ENCODE data around the gene EP400.

Gene EP400

DNA sequence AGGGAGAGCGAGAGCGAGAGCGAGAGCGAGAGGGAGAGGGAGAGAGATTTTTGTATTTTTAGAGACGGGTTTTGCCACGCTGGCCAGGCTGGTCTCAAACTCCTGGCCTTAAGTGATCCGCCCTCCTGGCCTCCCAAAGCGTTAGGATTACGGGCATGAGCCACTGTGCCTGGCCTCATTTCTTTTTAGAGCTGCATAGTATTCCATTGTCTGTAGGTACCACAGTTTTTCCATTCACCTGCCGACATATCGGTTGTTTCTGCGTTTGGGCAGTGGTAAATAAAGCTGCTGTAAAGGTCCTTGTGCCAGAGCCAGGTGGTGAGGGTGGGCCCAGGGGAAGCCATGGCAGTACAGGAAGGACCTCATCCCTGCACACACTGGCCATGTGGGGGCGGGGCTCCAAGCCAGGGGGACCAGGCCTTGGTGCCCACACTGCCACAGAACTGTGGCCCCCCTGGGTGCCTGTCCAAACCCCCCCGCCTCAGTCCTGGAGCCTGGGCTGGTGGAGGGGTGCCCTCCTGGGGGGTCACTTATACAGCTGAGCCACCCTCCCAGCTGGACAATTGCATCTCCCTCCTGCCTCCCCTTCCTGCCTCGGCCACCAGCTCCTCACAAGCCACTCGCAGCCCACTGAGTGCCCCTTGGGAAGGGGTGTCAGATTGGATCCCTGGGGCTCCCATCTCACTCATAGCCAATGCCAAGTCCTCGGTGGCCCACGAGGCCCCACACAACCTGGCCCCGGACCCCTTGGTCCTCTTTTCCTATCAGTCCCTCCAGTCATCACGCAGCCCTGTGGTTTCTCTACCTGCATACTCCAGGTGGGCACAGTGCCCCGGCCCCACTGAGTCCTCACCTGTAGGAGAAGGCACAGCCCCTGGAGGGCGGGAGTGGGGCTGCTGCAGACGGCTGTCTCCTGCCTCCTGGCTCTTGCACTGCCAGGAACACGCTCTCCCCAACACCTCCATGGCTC is 22.3 kb upstream of the EP400 start:
- DNase-seq (ENCODE audit: low read depth), result no peak

DNA sequence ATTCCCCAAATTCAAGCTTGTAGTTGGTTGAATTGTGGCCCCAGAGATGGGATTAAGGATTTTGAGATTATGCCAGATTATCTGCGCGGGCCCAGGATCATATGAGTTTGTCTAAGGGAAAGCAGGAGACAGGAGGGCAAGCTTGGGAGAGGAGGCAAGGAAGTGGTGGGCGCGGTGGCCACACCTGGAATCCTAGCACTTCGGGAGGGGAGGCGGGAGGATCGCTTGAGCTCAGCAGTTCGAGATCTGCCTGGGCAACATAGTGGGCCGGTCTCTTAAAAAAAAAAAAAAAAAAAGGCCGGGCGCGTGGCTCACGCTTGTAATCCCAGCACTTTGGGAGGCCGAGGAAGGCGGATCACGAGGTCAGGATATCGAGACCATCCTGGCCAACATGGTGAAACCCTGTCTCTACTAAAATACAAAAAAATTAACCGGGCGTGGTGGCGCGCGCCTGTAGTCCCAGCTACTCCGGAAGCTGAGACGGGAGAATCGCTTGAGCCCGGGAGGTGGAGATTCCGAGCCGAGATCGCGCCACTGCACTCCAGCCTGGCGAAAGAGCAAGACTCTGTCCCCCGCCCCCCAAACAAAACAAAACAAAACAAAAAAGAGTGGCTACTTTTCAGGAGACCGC is 21.5 kb upstream of the EP400 start:
- no peak for DNase-seq (ENCODE audit: low read depth)

DNA sequence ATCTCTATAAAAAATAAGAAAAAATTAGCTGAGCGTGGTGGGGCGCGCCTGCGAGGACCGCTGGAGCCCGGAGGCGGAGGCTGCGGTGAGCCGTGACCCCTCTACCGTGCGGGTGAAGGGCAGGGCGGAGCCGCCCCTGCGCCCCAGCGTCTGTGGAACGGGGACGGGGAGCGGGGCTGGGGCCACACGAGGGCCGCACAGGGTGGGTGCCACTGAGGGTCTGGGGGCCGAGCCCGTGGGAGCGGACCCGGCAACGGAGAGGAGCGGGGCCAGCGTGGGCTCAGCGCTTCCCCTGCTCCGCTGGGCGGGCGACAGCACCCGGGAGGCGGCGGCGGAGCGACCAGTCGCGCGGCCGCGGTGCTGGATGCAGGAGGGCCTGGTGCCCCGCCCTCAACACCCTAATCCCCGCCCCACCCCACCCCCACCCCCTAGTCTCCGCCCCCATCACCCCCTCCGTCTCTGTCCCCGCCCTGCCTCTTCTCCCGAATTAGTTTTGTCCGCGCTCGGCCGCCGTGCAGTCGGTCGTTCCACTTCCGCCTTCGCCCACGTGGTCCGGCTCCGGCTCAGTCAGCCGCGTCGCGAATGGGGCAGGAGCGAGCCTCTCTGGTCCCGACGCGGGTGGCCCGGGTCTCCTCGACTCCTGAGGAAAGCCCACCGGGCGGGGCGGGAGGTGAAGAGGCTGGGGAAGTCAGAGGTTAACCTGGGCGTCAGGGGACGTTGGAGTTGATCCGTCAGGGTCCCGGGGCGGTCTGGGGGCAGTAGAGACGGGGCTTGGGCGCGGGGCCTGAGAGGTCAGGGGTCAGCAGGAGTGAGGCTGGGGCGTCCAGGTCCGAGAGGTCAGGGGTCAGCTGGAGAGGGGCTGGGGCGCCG is 20.8 kb upstream of the EP400 start, which contains the start of gene PUS1:
PUS1 (plus strand) TSS at position 566 of the 870 bp plus-strand sequence. CDS start 447 bp downstream, outside the sequence.
- peak; percentile 94 for DNase-seq (ENCODE audit: low read depth)

DNA sequence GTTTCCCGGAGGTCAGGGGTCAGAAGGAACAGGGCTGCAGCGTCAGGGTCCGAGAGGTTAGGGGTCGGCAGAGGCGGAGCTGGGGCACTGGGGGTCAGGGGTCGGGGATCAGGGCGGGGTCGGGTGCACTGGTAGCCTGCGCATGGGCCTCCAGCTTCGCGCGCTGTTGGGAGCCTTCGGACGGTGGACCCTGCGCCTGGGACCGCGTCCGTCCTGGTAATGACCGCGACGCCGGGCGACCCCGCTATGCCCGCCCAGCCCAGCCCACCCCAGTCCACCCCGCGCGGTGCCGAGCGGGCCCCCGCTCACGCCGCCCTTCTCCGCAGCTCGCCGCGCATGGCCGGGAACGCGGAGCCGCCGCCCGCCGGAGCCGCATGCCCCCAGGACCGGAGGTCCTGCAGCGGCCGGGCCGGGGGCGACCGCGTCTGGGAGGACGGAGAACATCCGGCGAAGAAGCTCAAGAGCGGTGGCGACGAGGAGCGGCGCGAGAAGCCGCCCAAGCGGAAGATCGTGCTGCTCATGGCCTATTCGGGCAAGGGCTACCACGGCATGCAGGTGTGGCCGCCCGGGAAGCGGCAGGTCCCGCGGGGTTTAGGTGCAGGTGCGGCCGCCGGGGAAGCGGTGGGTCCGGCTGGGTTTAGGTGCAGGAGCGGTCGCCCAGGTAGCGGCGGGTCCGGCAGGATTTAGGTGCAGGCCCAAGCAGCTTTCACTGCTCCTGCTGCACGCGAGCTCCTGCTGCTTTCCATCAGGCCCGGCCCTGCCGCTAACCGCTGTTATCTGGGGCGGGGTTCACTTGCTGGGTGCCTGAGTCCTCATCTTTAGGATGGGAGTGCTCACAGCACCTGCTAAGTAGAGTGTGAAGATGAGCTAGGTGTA is 19.9 kb upstream of the EP400 start:
- DNase-seq (ENCODE audit: low read depth), result peak; percentile 38

DNA sequence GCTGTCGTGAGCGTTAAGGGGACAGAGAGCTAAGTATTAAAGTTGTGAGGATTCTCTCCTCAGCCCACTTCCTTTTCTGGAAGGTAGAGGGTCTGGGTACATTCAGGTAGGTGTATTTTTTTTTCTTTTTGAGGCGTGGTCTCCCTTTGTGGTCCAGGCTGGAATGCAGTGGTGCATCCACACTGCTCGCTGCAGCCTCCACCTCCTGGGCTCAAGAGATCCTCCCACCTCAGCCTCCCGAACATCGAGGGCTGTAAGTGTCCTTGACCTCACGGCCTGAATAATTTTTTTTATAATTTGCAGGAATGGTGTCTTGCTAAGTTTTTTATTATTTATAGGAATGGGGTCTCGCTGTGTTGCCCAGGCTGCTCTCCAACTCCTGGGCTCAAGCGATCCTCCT is 19.2 kb upstream of the EP400 start:
- DNase-seq (ENCODE audit: low read depth), result no peak

DNA sequence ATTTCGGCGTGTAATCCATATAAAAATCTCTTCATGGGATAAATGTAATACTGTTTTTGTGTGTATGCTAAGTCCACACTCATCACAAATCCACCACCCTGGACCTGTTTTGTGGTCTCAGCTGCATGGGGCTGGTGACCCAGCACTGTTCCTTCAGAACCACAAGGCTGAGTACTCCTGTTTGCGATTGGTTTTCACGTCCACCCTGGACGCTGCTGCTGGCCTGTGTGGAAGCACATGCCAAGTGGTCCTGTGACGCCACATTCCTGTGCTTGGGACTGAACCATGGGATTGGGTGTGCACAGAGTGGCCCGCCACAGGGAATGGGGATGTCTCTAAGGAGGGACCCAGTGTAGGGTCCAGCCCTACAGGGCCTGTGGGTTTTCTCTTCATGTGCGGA is 16.4 kb upstream of the EP400 start:
- no peak for DNase-seq (ENCODE audit: low read depth)

DNA sequence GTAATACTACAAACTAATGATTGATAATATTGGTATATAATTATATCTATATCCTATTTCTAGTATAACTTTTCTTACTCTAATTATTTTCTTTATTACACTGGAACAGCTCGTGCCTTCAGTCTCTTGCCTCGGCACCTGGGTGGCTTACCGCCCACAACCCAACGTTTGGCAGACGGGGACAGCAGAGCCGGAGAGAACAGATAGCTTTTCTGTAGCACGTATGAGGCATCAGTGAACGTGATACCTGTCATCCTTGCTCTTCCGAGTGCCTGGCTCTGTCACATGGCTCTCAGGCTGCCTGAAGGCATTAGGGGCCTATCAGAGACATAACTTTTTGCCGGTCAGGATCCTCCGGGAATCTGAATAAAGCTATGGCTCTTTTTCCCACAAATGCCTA is 15.2 kb upstream of the EP400 start:
- DNase-seq (ENCODE audit: low read depth), result no peak

DNA sequence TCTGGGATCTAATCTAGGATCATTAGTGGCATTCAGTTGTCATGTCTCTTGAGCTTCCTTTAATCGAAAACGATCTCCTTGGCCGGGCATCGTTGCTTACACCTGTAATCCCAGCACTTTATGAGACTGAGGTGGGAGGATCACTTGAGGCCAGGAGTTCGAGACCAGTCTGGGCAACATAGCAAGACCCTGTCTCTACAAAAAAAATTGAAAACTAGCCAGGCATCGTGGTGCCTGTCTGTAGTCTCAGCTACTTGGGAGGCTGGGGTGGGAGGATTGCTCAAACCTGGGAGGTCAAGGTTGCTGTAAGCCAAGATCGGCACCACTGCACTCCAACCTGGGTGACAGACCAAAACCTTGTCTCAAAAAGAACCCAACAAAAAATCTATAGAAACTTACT is 11.7 kb upstream of the EP400 start:
- no peak for DNase-seq (ENCODE audit: low read depth)

DNA sequence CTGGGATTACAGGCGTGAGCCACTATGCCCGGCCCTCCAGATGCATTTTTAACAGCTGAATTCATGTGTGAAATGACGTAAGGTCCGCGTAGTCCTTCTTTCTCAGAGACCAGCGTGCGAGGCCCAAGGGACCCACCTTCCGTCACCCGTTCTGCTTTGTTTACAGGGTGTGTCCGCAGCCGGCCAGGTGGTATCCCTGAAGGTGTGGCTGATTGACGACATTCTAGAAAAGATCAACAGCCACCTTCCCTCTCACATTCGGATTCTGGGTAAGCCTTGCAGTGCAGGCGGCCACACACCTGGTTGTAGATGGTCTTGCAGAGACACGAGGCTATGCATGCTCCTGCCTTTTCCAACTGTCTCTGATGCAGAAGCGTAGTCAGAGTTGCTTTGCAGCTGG is 10.7 kb upstream of the EP400 start:
- DNase-seq (ENCODE audit: low read depth), result no peak

DNA sequence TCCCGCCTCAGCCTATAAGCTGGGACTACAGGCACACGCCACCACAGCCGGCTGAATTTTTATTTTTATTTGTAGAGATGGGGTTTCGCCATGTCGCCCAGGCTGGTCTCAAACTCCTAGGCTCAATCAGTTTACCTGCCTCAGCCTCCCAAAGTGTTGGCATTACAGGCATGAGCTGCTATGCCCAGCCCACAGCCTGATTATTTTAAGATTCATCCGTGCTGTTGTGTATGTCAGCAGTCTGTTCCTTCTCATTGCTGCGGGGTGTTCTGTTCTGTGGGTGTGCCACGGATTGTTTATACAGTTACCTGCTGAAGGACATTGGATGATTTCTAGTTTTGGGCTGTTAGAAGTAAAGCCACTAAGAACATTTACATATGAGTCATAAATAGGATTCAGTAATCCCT is 9.6 kb upstream of the EP400 start:
- peak; percentile 22 for DNase-seq (ENCODE audit: low read depth)

DNA sequence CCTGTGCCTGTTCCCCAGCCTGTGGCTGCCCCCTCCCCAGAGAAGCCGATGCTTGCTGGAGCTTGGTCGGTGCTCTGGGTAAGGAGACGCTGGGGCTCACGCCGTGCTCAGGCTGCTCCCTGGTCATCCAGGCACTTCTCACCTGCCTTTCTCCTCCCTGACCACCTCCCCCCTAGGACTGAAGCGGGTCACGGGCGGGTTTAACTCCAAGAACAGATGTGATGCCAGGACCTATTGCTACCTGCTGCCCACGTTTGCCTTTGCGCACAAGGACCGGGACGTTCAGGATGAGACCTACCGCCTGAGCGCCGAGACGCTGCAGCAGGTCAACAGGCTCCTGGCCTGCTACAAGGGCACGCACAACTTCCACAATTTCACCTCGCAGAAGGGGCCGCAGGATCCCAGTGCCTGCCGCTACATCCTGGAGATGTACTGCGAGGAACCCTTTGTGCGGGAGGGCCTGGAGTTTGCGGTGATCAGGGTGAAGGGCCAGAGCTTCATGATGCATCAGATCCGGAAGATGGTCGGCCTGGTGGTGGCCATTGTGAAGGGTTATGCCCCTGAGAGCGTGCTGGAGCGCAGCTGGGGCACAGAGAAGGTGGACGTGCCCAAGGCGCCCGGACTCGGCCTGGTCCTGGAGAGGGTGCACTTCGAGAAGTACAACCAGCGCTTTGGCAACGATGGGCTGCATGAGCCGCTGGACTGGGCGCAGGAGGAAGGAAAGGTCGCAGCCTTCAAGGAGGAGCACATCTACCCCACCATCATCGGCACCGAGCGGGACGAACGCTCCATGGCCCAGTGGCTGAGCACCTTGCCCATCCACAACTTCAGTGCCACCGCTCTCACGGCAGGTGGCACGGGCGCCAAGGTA is 8.4 kb upstream of the EP400 start:
- DNase-seq (ENCODE audit: low read depth), result no peak

DNA sequence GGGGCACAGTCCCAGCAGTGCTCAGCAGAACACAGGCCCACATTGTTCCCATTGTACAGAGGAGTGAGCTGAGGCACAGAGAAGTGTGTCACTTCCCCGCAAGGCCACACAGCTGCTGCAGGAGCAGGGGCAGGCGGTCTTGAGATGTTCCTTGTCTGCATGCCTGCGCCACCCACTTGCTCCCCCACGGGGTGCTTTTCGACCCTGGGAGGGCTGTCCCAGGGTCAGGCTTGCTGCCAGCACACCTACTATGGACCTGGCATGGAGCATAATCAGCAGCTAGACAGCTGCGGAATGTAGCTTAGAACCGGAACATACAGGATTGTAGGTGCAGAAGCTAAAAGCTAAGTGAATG is 7.8 kb upstream of the EP400 start:
- DNase-seq (ENCODE audit: low read depth), result no peak

DNA sequence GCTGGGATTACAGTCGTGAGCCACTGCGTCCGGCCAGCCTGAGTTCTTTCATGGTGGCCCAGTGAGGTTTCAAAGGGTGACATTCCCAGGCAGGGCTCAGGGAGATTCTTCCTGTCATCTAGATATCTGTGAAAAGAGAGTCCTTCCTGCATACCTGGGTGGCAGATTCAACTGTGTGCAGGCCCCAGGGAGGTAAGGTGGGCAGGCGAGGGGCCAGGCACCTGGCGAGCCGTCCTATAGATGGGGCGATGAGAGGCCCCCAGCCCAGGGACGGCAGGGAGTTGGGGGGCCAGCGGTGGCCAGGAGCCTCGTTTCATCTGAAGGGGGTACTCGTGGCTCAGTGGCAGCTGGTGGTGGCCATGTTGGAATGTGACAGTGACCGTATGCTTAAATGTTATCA is 7.1 kb upstream of the EP400 start:
- DNase-seq (ENCODE audit: low read depth), result no peak

DNA sequence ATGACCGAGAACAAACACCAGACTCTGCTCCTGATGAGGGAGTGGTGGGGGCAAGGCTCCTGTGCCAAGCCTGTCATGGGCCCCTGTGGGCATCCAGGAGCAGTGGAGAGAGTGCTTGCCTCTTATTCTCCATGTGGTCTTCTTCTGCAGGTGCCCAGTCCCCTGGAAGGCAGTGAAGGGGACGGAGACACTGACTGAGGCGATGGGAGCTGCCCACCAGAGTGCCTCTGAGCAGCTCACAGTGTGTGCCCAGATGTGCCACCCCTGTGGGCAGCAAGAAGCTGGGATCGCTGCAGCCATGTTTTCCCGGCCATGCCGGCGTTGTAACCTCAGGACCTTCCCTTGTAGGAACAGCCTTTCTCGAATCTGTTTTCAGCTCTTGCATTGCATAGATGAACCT is 6.4 kb upstream of the EP400 start:
- DNase-seq (ENCODE audit: low read depth), result no peak

DNA sequence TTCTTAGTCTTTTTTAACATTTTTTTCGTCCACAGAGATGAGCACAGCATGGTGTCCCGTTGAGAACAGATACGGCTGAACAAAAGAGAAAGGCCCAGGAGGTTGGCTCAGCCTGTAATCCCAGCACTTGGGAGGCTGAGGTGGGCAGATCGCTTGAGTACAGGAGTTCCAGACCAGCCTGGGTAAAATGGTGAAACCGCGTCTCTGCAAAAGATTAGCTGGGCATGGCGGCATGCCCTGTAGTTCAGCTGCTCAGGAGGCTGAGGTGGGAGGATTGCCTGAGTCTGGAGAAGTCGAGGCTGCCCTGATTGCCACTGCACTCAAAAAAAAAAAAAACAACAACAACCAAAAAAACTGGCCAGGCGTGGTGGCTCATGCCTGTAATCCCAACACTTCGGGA is 5.9 kb upstream of the EP400 start:
- no peak for DNase-seq (ENCODE audit: low read depth)

DNA sequence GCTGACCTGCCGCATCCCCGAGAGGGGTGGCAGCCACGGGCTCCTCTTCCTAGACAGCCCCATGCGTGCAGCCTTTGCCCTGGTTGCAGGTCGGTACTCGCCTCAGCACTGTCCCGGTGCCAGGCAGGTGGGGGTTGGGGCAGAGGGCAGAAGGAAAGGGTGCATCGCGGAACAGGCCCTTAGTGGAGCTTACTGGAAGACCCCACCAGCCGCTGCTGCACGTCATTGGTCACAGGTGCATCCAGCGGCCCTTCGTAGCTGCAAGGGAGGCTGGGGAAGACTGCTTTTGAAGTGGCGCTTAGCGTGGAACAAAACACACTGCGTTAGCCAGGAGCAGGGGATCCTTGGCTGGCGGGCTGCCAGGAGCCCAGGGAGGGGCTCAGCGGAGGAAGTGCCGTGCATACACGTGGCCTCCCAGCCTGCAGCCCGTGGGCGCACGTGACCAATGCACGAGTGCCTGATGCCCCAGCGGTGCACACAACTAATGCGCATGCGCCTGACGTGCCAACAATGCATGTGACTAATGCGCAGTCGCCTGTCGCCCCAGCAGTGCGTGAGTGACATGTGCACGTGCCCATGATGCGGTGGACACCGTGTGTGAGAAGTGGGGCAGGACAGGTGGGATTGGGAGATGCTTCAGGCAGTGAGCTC is 5.0 kb upstream of the EP400 start:
- no peak for DNase-seq (ENCODE audit: low read depth)

DNA sequence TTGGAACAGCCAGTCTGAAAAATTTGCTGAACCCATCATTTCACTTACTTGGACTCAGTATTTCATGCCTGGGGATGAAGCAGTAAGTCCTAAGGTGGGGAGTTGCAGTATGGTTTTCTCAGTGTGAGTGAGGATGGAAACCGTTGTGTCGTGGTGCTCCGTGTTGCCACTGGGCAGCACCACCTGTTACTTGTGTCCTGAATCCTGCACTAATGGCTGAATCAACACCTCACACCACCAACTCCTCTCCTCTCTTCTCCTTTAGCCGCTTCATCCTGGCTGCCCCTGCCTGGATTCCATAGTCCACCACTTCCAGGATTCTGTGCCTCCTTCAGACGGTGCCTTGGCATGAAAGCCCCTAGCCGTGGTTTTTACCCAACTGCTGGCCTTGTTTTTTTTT is 3.0 kb upstream of the EP400 start:
- DNase-seq (ENCODE audit: low read depth), result no peak

DNA sequence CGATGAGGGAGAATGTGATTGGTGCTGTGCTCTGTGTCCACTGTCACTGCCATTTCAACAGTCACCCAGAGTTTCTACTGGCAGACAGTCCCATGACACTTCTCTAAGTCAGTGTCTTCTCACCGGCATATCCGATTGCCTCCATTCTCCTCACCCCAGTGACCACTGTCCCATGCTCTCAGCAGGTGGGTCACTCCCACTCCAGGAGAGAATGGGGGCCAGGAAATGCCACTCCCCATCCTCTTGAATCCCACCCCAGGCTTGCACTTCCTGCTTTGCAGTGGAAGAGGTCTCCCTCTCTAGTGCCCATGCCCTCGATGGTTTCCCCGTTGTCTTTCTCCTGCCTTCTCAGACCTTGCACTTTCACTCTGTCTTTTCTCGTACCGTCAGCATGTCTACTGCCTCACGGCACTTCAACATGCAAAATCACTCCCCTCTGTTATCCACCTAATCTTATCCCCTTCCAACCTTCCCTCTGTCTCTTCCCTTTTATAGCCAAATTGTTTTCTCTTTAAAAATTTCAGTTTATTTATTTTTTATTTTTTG is 2.2 kb upstream of the EP400 start:
- DNase-seq (ENCODE audit: low read depth), result no peak

DNA sequence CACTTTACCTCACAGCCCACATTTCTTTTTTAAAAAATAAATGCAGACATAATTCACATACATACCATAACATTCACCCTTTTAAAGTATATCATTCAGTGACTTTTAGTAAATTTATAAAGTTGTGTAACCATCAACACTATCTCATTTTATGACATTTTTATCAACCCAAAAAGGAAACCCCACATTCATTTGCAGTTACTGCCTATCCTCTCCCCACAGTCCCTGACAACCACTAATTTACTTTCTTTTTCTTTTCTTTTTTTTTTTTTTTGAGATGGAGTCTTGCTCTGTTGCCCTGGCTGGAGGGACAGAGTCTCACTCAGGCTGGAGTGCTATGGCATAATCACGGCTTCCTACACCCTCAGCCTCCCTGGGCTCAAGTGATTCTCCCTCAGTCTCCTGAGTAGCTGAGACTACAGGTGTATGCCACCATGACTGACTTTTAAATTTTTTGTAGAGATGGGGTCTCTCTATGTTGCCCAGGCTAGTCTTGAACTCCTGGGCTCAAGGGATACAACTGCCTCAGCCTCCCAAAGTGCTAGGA is 1.5 kb upstream of the EP400 start:
- DNase-seq (ENCODE audit: low read depth), result no peak
